Liver (tissue), 9 donors: ENCODE results near the gene CDH13. TPM values are rescaled to one million over a fixed set of nuclear protein-coding genes. Genes with fewer than 3 reads are reported as not detected.

Experiments used
- DNase-seq: peaks from one replicate; pipeline ENCODE4 v3.0.0-alpha.2; 2017; ENCODE audit warnings: low spot score
- H3K27ac ChIP-seq, 2 donors: one replicate each; pipeline ENCODE4 v1.7.0; 2013; ENCODE audit warnings: inconsistent platforms in 2 of 2, low read length in 2 of 2, control low read depth in 1 of 2, low read depth in 1 of 2, mild to moderate bottlenecking in 1 of 2
- H3K27me3 ChIP-seq, 4 donors: one replicate each; pipeline versions ENCODE4 v1.6.1 to v1.7.0; 2013; ENCODE audit warnings: low read length in 3 of 4, inconsistent platforms in 1 of 4, mild to moderate bottlenecking in 1 of 4, moderate library complexity in 1 of 4; ENCODE audit not compliant: control insufficient read depth in 4 of 4, insufficient read depth in 4 of 4
- H3K36me3 ChIP-seq, 4 donors: one replicate each; pipeline versions ENCODE4 v1.6.1 to v1.7.0; 2013; ENCODE audit warnings: low read length in 3 of 4, mild to moderate bottlenecking in 3 of 4, low read depth in 1 of 4, moderate library complexity in 1 of 4; ENCODE audit not compliant: control insufficient read depth in 4 of 4, insufficient read depth in 3 of 4
- H3K4me1 ChIP-seq, 4 donors: one replicate each; pipeline versions ENCODE4 v1.6.1 to v1.7.0; 2013; ENCODE audit warnings: low read length in 3 of 4, mild to moderate bottlenecking in 3 of 4, moderate library complexity in 1 of 4; ENCODE audit not compliant: control insufficient read depth in 4 of 4, insufficient read depth in 4 of 4
- H3K4me3 ChIP-seq, 3 donors: one replicate each; pipeline versions ENCODE4 v1.6.1 to v1.7.0; 2013; ENCODE audit warnings: low read length in 3 of 3, control low read depth in 1 of 3, low read depth in 1 of 3, mild to moderate bottlenecking in 1 of 3
- H3K9ac ChIP-seq, 2 donors: one replicate each; pipeline ENCODE4 v1.7.0; 2013; ENCODE audit warnings: low read length in 2 of 2, mild to moderate bottlenecking in 2 of 2, moderate library complexity in 2 of 2, control low read depth in 1 of 2, low read depth in 1 of 2
- H3K9me3 ChIP-seq, 4 donors: one replicate each; pipeline versions ENCODE4 v1.6.1 to v1.7.0; 2013; ENCODE audit warnings: low read length in 3 of 4; ENCODE audit not compliant: control insufficient read depth in 4 of 4
- EGR1 ChIP-seq, 2 donors: IDR thresholded peaks; 2 replicates each; pipeline ENCODE4 v1.6.1; 2016 to 2018; ENCODE audit warnings: antibody characterized with exemption in 2 of 2, low read depth in 2 of 2
- FOXA1 ChIP-seq: IDR thresholded peaks from 2 replicates; pipeline ENCODE4 v1.6.1; 2016; ENCODE audit warnings: antibody characterized with exemption
- FOXA2 ChIP-seq: IDR thresholded peaks from 2 replicates; pipeline ENCODE4 v1.6.1; 2016; ENCODE audit warnings: antibody characterized with exemption
- HNF4A ChIP-seq, 2 donors: conservative IDR thresholded peaks; 2 replicates each; pipeline ENCODE4 v1.6.1; 2016; ENCODE audit warnings: antibody characterized with exemption in 2 of 2, mild to moderate bottlenecking in 2 of 2
- JUND ChIP-seq, 2 donors: IDR thresholded peaks; 2 replicates each; pipeline ENCODE4 v1.6.1; 2016; ENCODE audit warnings: antibody characterized with exemption in 2 of 2
- MAX ChIP-seq: IDR thresholded peaks from 2 replicates; pipeline ENCODE4 v1.6.1; 2016; ENCODE audit warnings: antibody characterized with exemption
- RAD21 ChIP-seq, 2 donors: IDR thresholded peaks; 2 replicates each; pipeline ENCODE4 v1.6.1; 2016; ENCODE audit warnings: antibody characterized with exemption in 2 of 2, mild to moderate bottlenecking in 2 of 2
- RXRA ChIP-seq, 2 donors: IDR thresholded peaks; 2 replicates each; pipeline ENCODE4 v1.6.1; 2017 to 2018; ENCODE audit warnings: antibody characterized with exemption in 2 of 2, mild to moderate bottlenecking in 1 of 2
- SP1 ChIP-seq: IDR thresholded peaks from 2 replicates; pipeline ENCODE4 v1.6.1; 2018; ENCODE audit warnings: antibody characterized with exemption, mild to moderate bottlenecking
- TAF1 ChIP-seq: conservative IDR thresholded peaks from 2 replicates; pipeline ENCODE4 v1.6.1; 2016; ENCODE audit warnings: antibody characterized with exemption, mild to moderate bottlenecking
- WGBS: extraction: QIAGEN DNeasy Blood & Tissue Kit; methylation state at CpG from one replicate; pipeline ENCODE4 v1.1.7; 2013; 5-methylcytosine and 5-hydroxymethylcytosine counted together
- polyA plus RNA-seq, 2 donors: library from polyadenylated mRNA; stranded (reverse) in 1 of 2; unstranded in 1 of 2; fragments of 200-250 nt in 1 of 2; fragments of >200 nt in 1 of 2; fragmentation: Nextera tagmentation in 1 of 2; extraction: Ambion mirVana in 1 of 2; gene quantifications; one replicate each; pipeline versions ENCODE4 v1.2.1 to v1.2.3, GENCODE V29; 2013 to 2015
- total RNA-seq, 2 donors: library from RNA; depleted of rRNA; stranded (reverse); fragments of >200 nt; gene quantifications; one replicate each; pipeline ENCODE4 v1.2.3, GENCODE V29; 2014
- TF ChIP-seq, protein P1 (sequence below): fragments of 150-350 bp; IDR thresholded peaks from 2 replicates; pipeline ENCODE4 v1.5.1; 2017; ENCODE audit warnings: improper control_type of control experiment, low read depth, low read length; ENCODE audit not compliant: missing input control
- donor health status: healthy.
- donor health status: healthy.
- donor health status: healthy.
- donor health status: healthy.
- donor health status: healthy.

CDH13 gene
- total and polyA plus RNA-seq, 4 donors, result 0.21 to 1.5 (median 0.58) TPM

- Histone ChIP-seq H3K9ac (no peak overlapping the region), H3K36me3 (no peaks in the 10 kb centered on the region), H3K4me3 (no peak overlapping the region), H3K9me3 (peaks cover 0 to 9% (median 6%) of the 10 kb centered on the region in 4 donors), H3K27me3 (peaks cover 0 to 2% (median 0%) of the 10 kb centered on the region in 4 donors), H3K27ac (no peak overlapping the region), H3K4me1 (no peaks in the 10 kb centered on the region)
- TF ChIP-seq, protein P1, sequence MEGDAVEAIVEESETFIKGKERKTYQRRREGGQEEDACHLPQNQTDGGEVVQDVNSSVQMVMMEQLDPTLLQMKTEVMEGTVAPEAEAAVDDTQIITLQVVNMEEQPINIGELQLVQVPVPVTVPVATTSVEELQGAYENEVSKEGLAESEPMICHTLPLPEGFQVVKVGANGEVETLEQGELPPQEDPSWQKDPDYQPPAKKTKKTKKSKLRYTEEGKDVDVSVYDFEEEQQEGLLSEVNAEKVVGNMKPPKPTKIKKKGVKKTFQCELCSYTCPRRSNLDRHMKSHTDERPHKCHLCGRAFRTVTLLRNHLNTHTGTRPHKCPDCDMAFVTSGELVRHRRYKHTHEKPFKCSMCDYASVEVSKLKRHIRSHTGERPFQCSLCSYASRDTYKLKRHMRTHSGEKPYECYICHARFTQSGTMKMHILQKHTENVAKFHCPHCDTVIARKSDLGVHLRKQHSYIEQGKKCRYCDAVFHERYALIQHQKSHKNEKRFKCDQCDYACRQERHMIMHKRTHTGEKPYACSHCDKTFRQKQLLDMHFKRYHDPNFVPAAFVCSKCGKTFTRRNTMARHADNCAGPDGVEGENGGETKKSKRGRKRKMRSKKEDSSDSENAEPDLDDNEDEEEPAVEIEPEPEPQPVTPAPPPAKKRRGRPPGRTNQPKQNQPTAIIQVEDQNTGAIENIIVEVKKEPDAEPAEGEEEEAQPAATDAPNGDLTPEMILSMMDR, result no peak
- TF ChIP-seq EGR1 (IDR thresholded peaks at IDR 0.05; ENCODE audit: low read depth in 2 of 2) (no peak), HNF4A (conservative IDR thresholded peaks at IDR 0.05) (peak in 1 of 2 donors; percentile 17), FOXA1 (no peak), FOXA2 (no peak), JUND (IDR thresholded peaks at IDR 0.05) (no peak)
- no peak for DNase-seq
- 51% methylated on average over 10 of the region's 10 CpGs for WGBS
Observed at GRCh38 chr16:83095941-83096692, 469.3 kb downstream of the CDH13 start.

GRCh38 chr16:83098536-83098935 lies 471.8 kb downstream of the CDH13 start:
- Histone ChIP-seq H3K27me3 (peaks cover 0 to 5% (median 0%) of the 10 kb centered on the region in 4 donors), H3K9ac (no peak overlapping the region), H3K27ac (no peak overlapping the region), H3K36me3 (no peaks in the 10 kb centered on the region), H3K4me3 (no peak overlapping the region), H3K9me3 (peaks cover 0 to 15% (median 6%) of the 10 kb centered on the region in 4 donors), H3K4me1 (no peaks in the 10 kb centered on the region)
- no peak for DNase-seq
- no peak for TF ChIP-seq EGR1 (IDR thresholded peaks at IDR 0.05; ENCODE audit: low read depth in 2 of 2)
- TF ChIP-seq RAD21 (IDR thresholded peaks at IDR 0.05), result no peak
- no peak for TF ChIP-seq RXRA (IDR thresholded peaks at IDR 0.05)
- 88% methylated on average over 3 of the region's 3 CpGs for WGBS

DNA sequence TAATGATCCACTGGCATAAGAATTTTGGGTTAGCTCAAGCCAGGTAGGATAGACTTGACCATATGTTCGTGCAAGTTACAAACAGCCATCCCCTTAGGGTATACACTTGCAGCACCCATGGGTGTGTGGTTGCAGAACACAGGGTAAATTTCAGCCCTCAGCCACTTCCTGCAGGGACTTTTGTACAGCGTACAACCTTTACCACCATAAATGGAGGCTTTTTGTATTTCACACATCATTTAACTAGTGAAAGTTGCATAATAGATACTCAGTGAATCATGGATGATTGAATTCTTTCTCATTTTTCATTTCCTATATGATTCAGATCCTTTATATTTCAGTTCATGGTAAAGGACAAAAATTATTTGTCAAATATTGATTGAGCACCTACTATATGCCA lies 473.9 kb downstream of the CDH13 start:
- Histone ChIP-seq H3K9me3 (peaks cover 0 to 14% (median 3%) of the 10 kb centered on the region in 4 donors), H3K9ac (no peak overlapping the region), H3K4me3 (no peak overlapping the region), H3K27ac (no peak overlapping the region), H3K4me1 (no peaks in the 10 kb centered on the region), H3K36me3 (no peaks in the 10 kb centered on the region), H3K27me3 (peaks cover 0 to 5% (median 0%) of the 10 kb centered on the region in 4 donors)
- TF ChIP-seq TAF1 (no peak), SP1 (no peak), FOXA2 (no peak), RXRA (IDR thresholded peaks at IDR 0.05) (no peak), FOXA1 (no peak), MAX (no peak)
- TF ChIP-seq, protein P1, result no peak
- DNase-seq, result no peak
- 80% methylated on average over 2 of the region's 2 CpGs for WGBS
